ENCODE results near the gene HIGD1A. TPM values are rescaled to one million over a fixed set of nuclear protein-coding genes. Genes with fewer than 3 reads are reported as not detected.

The HIGD1A gene
- total RNA-seq, 1 experiment from 2014 or later, result 77.6 TPM

DNA sequence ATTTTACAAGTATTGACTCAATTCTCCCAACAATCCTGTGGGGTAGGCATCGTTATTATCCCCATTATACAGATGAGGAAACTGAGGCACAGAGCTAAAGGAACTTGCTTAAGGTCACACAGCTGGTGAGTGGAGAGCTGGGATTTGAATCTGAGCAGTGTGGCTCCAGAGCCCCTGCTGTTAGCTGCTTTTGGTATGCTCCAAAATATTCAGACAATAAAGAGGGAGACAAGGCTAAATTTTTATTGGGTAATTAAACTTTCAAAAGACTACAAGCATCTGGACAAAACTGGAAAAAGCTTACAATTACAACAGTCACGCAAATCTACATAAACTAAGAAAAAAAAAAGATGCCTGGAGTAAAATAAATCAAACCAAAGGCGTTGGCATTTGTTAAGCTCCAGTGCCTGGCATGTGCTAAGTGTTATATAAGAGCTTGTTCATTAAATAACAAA, 59.0 kb downstream of the HIGD1A start:
- Histone ChIP-seq H3K9me3 (ENCODE audit: control insufficient read depth, low read depth, low read length) (no peaks in the 10 kb centered on the region), H2AFZ (ENCODE audit: low read length) (no peak overlapping the region), H2BK12ac (ENCODE audit: insufficient read length, low read depth, low read length) (no peak overlapping the region), H3K23ac (ENCODE audit: insufficient read length, low read depth, low read length) (no peak overlapping the region), H3K9ac (ENCODE audit: extremely low read depth, insufficient read length, low read length) (no peak overlapping the region), H3K27me3 (ENCODE audit: insufficient read depth, low read length) (no peaks in the 10 kb centered on the region), H3T11ph (ENCODE audit: low read length) (no peak overlapping the region), H4K5ac (ENCODE audit: insufficient read length, low read depth, low read length) (no peak overlapping the region), H3K4ac (ENCODE audit: low read depth, low read length) (no peak overlapping the region), H3K27ac (ENCODE audit: insufficient read length, low read depth, low read length) (no peak overlapping the region), H3K4me1 (ENCODE audit: insufficient read depth, low read length) (no peaks in the 10 kb centered on the region), H3K4me2 (ENCODE audit: insufficient read depth, insufficient read length, low read length) (no peak overlapping the region), H2BK120ac (ENCODE audit: low read depth, low read length, poor library complexity, severe bottlenecking) (no peak overlapping the region), H3K18ac (ENCODE audit: insufficient read length, low read depth, low read length) (no peak overlapping the region), H4K8ac (replicated peaks; ENCODE audit: insufficient read length, low read depth, low read length) (no peak overlapping the region), H4K91ac (ENCODE audit: insufficient read length, low read depth, low read length) (no peak overlapping the region), H4K20me1 (ENCODE audit: control insufficient read depth, insufficient read depth, insufficient read length) (no peaks in the 10 kb centered on the region), H3K14ac (ENCODE audit: insufficient read depth, low read length) (no peak overlapping the region), H3K23me2 (ENCODE audit: insufficient read length, low read depth, low read length, poor library complexity, severe bottlenecking) (no peaks in the 10 kb centered on the region), H2BK5ac (ENCODE audit: insufficient read length, low read length) (no peak overlapping the region), H3K56ac (ENCODE audit: insufficient read length, low read depth, low read length) (no peak overlapping the region), H2BK15ac (ENCODE audit: low read depth, low read length) (no peak overlapping the region), H3K79me2 (ENCODE audit: insufficient read depth, low read length) (no peaks in the 10 kb centered on the region), H3K79me1 (ENCODE audit: insufficient read depth, low read depth, low read length, poor library complexity, severe bottlenecking) (no peaks in the 10 kb centered on the region), H2AK5ac (ENCODE audit: insufficient read length, low read length) (no peak overlapping the region), H2BK20ac (ENCODE audit: low read depth, low read length, poor library complexity, severe bottlenecking) (no peak overlapping the region)
- Mint-ChIP-seq H3K27me3 (ENCODE audit: low read depth) (peaks cover 14% of the 10 kb centered on the region), H3K27ac (no peak overlapping the region), H3K36me3 (ENCODE audit: insufficient read depth in 1 of 3, low read depth in 3 of 3) (no peaks in the 10 kb centered on the region), H3K4me1 (peaks cover 29 to 31% of the 10 kb centered on the region in 2 experiments), H3K4me3 (no peak overlapping the region; a peak in 1 of 5 replicates), H3K9me3 (no peaks in the 10 kb centered on the region)
- no CpG with 5 or more reads among the region's 3 CpGs for WGBS (ENCODE audit: extremely low coverage, insufficient read length, low lambda C conversion rate)
- DNase-seq, result no peak
- TF ChIP-seq, protein P1, sequence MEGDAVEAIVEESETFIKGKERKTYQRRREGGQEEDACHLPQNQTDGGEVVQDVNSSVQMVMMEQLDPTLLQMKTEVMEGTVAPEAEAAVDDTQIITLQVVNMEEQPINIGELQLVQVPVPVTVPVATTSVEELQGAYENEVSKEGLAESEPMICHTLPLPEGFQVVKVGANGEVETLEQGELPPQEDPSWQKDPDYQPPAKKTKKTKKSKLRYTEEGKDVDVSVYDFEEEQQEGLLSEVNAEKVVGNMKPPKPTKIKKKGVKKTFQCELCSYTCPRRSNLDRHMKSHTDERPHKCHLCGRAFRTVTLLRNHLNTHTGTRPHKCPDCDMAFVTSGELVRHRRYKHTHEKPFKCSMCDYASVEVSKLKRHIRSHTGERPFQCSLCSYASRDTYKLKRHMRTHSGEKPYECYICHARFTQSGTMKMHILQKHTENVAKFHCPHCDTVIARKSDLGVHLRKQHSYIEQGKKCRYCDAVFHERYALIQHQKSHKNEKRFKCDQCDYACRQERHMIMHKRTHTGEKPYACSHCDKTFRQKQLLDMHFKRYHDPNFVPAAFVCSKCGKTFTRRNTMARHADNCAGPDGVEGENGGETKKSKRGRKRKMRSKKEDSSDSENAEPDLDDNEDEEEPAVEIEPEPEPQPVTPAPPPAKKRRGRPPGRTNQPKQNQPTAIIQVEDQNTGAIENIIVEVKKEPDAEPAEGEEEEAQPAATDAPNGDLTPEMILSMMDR (conservative IDR thresholded peaks at IDR 0.05), result no peak
